ENCODE results near the gene KDM3B. TPM values are rescaled to one million over a fixed set of nuclear protein-coding genes. Genes with fewer than 3 reads are reported as not detected.

KDM3B gene
- total and polyA plus RNA-seq, 9 of the 15 experiments (the other 6 are each of a cell fraction or from before 2014, with no cell fraction given) = 13.8 to 62.8 (median 41.9) TPM

DNA sequence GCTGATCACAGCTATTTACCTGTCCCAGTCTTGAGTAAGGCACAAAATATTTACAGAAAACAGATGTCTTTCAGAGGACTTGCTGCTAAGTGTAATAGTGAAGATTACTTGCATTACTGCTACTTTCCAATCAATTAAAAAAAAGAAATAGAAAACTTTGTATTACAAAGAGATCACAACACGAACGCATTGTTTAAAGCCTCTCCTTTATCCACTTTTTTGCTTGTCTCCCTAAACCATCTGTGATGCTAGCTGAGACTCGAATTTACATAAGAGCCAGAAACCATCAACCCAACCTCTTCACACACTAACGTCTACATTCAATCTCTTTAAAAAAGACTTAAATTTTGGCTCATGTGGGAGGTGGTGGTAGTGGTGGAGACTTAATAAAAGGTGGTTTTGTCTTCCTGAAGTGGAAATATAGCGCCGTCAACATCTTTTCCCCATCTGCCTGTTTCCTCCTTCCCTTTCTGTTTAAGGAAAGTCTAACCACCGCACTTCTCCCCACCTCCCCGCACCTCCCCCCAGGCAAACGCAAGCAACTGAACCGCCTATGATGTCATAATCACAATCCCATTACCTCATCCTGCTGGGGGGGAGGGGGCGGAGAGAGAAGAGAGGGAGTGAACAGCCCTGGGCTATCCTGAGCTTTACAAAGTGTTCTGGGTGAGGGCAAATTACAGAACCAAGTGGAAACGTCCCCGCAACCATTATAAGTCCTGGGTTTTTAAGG, 15.4 kb upstream of the KDM3B start (continued):
- TF ChIP-seq, protein P1, sequence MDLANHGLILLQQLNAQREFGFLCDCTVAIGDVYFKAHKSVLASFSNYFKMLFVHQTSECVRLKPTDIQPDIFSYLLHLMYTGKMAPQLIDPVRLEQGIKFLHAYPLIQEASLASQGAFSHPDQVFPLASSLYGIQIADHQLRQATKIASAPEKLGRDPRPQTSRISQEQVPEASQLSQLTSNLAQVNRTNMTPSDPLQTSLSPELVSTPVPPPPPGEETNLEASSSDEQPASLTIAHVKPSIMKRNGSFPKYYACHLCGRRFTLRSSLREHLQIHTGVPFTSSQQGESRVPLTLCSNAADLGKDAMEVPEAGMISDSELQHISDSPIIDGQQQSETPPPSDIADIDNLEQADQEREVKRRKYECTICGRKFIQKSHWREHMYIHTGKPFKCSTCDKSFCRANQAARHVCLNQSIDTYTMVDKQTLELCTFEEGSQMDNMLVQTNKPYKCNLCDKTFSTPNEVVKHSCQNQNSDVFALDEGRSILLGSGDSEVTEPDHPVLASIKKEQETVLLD (IDR thresholded peaks at IDR 0.05) = no peak
- TF ChIP-seq MAFK (IDR thresholded peaks at IDR 0.05; ENCODE audit: low read length) (no peak), BMI1 (IDR thresholded peaks at IDR 0.05; ENCODE audit: low read length) (no peak), TCF3 (CRISPR knock-in tag; IDR thresholded peaks at IDR 0.05) (no peak), SMC3 (conservative IDR thresholded peaks at IDR 0.05; ENCODE audit: insufficient read depth, low read depth, low read length) (no peak), ETV6 (IDR thresholded peaks at IDR 0.05; ENCODE audit: borderline replicate concordance in 1 of 2, low read depth in 2 of 2, low read length in 1 of 2) (no peak), ETV6 (CRISPR knock-in tag; IDR thresholded peaks at IDR 0.05; ENCODE audit: borderline replicate concordance) (no peak)
- TF ChIP-seq, protein P2, sequence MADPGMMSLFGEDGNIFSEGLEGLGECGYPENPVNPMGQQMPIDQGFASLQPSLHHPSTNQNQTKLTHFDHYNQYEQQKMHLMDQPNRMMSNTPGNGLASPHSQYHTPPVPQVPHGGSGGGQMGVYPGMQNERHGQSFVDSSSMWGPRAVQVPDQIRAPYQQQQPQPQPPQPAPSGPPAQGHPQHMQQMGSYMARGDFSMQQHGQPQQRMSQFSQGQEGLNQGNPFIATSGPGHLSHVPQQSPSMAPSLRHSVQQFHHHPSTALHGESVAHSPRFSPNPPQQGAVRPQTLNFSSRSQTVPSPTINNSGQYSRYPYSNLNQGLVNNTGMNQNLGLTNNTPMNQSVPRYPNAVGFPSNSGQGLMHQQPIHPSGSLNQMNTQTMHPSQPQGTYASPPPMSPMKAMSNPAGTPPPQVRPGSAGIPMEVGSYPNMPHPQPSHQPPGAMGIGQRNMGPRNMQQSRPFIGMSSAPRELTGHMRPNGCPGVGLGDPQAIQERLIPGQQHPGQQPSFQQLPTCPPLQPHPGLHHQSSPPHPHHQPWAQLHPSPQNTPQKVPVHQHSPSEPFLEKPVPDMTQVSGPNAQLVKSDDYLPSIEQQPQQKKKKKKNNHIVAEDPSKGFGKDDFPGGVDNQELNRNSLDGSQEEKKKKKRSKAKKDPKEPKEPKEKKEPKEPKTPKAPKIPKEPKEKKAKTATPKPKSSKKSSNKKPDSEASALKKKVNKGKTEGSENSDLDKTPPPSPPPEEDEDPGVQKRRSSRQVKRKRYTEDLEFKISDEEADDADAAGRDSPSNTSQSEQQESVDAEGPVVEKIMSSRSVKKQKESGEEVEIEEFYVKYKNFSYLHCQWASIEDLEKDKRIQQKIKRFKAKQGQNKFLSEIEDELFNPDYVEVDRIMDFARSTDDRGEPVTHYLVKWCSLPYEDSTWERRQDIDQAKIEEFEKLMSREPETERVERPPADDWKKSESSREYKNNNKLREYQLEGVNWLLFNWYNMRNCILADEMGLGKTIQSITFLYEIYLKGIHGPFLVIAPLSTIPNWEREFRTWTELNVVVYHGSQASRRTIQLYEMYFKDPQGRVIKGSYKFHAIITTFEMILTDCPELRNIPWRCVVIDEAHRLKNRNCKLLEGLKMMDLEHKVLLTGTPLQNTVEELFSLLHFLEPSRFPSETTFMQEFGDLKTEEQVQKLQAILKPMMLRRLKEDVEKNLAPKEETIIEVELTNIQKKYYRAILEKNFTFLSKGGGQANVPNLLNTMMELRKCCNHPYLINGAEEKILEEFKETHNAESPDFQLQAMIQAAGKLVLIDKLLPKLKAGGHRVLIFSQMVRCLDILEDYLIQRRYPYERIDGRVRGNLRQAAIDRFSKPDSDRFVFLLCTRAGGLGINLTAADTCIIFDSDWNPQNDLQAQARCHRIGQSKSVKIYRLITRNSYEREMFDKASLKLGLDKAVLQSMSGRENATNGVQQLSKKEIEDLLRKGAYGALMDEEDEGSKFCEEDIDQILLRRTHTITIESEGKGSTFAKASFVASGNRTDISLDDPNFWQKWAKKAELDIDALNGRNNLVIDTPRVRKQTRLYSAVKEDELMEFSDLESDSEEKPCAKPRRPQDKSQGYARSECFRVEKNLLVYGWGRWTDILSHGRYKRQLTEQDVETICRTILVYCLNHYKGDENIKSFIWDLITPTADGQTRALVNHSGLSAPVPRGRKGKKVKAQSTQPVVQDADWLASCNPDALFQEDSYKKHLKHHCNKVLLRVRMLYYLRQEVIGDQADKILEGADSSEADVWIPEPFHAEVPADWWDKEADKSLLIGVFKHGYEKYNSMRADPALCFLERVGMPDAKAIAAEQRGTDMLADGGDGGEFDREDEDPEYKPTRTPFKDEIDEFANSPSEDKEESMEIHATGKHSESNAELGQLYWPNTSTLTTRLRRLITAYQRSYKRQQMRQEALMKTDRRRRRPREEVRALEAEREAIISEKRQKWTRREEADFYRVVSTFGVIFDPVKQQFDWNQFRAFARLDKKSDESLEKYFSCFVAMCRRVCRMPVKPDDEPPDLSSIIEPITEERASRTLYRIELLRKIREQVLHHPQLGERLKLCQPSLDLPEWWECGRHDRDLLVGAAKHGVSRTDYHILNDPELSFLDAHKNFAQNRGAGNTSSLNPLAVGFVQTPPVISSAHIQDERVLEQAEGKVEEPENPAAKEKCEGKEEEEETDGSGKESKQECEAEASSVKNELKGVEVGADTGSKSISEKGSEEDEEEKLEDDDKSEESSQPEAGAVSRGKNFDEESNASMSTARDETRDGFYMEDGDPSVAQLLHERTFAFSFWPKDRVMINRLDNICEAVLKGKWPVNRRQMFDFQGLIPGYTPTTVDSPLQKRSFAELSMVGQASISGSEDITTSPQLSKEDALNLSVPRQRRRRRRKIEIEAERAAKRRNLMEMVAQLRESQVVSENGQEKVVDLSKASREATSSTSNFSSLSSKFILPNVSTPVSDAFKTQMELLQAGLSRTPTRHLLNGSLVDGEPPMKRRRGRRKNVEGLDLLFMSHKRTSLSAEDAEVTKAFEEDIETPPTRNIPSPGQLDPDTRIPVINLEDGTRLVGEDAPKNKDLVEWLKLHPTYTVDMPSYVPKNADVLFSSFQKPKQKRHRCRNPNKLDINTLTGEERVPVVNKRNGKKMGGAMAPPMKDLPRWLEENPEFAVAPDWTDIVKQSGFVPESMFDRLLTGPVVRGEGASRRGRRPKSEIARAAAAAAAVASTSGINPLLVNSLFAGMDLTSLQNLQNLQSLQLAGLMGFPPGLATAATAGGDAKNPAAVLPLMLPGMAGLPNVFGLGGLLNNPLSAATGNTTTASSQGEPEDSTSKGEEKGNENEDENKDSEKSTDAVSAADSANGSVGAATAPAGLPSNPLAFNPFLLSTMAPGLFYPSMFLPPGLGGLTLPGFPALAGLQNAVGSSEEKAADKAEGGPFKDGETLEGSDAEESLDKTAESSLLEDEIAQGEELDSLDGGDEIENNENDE (IDR thresholded peaks at IDR 0.05; ENCODE audit: low read depth, low read length) = no peak
